ENCODE data around the gene ASCL4.

The ASCL4 gene

DNA sequence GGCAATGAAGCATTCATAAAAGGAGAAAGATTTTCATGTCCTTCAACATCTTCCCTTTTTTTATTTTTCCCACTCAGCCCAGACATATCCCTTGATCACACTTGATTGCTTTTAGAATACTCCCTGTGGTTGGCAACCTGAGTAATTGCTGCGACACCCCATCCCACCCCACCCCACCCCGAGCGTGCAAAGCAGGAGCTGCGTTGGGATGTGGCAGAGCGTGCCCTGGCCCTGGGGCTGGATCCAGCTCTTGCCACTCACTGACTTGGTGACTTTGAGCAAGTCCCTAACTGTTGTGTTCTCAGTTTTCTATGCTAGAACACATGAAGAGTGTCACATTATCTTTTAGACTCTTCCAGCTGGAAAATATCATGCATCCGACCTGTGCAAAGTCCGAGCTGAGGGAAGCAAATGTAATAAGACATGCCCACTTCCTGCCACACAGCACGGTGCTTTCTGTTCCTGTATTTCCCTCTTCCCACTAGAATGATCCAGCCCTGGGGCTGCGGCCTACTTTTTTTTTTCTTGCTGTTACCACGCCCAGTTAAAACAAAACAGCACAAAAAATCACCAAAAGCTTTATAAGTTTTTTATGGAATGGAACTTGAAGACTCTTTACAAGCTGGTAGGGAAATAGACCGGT is 4.0 kb downstream of the ASCL4 start:
- DNase-seq (ENCODE audit: low read depth in 2 of 2): no peak

DNA sequence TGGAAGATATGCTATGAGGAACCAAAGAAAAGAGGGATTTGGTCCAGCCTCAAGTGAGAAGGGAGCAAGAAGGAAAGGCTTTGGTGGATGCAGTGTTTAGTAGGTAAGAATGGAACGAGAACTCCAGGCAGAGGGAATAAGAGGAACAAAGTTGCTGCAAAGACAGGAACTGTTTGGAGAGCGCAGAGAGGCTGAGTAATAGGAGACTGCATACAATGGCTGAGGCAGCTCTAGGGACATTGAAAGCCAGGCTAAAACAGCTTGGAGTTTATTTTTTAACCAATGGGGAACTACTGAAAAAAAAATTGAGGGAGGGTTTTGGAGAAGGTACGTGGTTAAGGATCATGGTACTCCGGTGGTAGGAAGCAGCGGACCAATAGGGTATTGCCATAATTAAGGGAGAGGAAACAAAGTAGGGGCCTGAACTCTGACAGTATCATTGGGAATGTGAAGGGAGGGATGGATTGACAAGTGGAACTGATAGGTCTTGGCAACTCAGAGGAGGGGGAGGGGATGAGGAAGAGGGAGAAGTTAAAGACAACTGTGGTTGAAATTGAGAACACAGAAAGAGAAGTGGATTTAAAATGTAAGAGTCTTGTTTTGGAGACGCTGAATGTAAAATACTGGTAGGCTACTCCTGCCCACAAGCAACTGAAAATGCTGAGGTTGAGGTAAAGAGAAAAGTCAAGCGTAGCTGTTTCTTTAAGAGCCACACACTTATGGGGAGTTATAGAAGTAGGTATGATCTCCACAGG is 4.8 kb downstream of the ASCL4 start:
- no peak for DNase-seq (ENCODE audit: low read depth in 2 of 2)

DNA sequence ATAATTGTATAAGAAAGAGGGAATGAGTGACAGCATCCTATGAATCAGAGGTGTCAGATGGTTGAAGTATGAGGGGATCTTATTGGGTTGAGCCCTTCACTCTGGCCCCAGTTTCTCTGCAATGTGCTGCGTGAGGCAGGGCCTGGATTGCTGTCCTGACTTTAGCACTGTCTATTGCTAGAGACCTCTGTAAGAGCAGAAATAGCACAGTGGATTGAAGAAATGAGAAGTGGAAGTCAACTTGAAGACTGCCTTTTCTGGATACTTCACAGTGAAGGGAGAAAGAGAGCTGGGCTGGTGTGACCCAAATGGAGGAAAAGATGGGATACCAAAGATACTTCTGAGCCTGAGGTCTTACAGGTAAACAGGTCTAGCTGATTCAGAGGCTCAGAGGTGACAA is 5.8 kb downstream of the ASCL4 start:
- no peak for DNase-seq (ENCODE audit: low read depth in 2 of 2)

DNA sequence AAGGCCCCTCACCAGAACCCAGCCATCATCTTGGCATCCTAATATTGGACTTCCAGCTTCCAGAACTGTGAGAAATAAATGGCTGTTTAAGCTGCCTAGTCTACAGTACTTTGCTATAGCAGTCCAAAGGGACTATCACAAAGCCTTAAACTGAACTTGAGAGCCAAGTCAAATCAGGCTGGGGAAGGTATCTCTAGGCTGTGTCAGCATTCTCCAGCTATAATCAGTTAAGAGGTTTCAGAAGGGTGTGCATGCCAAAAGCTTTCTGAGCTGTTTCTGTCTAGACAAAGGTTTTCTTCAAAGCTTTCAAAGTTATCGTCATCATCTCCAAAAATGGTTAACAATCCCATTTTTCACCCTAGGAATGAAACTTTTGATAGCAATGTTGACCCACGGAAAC is 7.6 kb downstream of the ASCL4 start:
- DNase-seq (ENCODE audit: low read depth in 2 of 2): no peak

DNA sequence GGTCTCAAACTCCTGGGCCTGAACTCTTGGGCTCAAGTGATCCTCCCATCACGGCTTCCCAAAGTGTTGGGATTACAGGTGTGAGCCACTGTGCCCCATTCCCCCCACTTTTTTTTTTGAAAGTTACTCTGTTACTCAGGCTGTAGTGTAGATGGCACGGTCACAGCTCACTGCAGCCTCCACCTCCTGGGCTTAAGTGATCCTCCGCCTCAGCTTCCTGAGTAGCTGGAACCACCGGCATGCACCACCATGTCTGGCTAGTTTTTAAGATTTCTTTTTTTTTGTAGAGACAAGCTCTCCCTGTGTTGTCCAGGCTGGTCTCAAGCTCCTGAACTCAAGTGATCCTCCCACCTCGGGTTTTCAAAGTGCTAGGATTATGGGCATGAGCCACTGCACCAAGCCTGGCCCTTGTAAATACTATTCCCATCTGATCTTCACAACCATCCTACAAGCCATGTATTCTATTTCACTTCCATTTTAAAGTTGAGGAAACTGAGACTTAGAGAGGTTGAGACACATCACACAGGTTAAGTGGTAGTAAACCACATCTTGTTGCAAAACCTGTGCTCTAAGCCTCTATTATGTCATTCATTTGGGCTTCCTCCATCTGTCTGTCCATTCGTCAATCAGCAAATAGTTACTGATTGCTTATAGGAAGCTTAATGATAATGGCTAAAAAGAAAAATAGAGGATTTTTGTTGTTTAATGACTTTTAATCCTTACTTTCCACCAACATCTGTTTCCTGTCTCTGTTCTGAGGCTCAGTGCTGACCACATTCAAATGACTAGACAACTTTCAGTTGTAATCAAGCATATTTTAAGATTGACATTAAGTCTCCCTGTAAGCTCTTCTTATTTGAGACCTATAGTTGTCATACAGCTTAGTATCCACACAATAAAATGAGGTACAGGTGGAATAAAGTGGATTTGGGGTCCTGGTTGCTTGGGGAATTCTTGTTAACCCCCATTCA is 9.2 kb downstream of the ASCL4 start:
- no peak for DNase-seq (ENCODE audit: low read depth in 2 of 2)

DNA sequence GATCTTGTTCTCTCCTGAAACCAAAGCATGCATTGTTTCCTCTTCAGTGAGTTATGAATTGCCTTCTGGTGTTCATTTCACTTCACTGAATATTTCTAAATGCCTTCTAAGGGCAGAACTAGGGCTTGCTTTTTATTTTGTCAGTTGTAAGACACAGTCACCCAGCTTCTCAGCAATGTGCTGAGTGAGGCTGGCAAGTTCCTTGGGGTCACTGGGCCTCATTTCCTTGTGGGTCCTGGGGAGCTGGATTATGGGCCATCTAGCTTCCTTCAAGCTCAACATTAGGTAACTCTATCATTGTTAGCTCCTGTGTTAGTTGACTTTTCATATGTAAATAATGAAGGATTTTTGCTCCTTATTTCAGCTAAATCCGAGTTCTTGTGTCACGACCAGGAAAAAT is 13.8 kb downstream of the ASCL4 start:
- DNase-seq (ENCODE audit: low read depth in 2 of 2): no peak

DNA sequence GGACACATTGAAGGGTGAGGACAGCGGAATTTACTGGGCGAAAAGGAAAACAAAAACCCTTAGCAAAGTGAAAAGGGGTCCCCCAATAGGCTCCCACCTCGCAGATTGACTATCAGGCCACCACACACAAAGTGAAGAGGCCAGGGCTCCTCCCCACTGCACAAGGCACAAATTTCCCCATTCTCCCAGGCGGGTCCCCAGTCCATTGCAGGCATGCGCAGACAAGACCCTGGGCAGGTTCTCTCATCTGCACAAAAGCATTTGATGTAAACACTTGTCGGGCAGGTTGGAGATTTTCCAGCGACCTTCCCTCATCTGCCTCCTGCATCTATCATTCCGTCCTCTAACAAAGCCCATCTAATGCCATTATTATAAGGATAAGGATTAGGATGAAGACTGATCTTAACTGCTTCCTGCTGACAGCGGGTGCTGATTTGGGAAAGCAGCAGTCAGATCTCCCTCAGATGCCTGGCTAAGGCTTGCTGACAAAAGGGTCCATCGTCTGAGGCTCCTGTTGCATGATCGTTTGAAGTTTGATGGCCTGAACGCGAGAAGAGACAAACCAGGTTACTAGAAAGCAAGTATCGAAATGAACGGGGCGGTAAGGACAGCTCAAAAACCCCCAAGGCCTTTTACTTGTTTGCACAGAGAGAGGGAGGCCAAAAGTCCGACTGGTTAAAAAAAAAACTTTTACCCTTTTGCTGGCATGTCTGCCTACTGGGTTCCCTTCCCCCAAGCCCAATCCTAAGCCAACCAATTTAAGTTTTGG is 14.4 kb downstream of the ASCL4 start:
- DNase-seq (ENCODE audit: low read depth in 2 of 2): no peak

DNA sequence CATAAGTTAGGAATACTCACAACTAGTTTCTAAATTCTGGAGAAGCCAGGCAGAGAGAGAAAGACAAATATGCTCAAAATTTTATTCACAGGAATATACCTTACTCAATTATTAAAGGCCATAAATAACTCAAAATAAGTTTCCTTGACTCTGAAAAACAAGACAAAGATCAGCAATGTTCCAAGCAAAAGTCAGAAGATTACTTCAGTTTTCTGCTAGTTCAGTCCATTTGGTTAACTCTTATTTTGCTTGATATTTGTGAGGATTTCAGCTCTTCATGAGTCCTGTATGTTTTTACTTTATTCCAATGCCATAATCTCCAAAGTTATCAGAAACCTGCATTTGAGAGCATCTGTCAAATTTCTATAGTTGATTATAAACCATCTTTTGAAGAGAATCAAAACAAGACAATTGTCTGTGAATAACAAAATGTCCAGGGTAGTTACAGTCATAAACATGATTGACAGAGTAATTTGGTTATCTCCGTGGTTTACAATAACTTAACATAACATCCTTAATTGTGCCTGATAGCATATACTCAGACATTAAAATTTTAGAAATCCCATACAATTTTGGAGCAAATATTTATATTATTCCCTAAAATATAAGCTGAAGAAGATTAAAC is 17.1 kb downstream of the ASCL4 start:
- DNase-seq (ENCODE audit: low read depth in 2 of 2): no peak

DNA sequence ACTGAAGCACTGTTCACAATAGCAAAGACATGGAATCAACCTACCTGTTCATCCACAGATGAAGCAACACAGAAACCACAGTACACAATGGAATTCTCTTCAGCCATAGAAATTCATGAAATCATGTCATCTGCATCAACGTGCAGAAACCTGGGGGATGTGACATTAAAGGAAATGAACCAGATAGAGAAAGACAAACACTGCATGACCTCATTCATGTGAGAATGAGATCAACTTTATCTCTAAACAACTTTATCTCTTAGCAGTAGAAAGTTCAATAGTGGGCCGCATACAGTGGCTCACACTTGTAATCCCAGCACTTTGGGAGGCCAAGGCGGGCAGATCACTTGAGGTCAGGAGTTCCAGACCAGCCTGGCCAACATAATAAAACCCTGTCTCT is 19.9 kb downstream of the ASCL4 start:
- DNase-seq (ENCODE audit: low read depth in 2 of 2): no peak

DNA sequence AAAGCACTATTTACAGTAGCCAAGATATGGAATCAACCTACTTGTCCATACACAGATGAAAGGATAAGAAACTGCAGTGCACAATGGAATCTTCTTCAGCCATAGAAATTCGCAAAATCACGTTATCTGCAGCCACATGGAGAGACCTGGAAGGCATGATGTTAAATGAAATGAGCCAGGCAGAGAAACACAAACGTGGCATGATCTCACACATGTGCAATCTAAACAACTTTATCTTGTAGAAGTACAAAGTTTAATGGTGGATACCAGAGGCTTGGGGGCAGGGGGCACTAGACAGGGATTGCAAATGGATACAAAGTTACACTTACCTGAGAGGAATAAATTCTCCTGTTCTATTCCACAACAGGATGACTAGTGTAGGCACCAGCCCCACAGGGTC is 24.1 kb downstream of the ASCL4 start:
- DNase-seq (ENCODE audit: low read depth in 2 of 2): no peak

DNA sequence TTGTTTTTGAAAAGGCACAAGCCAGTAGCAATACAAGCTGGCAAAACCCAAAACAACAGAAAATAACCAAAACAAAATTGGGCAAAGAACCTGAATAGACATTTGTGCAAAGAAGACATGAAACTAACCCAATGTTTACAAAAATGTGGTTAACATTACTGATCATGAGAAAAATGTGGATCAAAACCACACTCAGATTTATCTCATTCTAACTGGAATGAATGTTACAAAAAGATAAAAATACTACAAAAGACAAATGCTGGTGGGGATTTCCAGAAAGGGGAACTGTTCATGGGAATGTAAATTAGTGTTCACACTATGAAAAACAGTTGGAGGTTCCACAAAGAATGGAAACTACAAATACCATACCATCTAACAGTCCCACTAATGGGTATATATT is 26.6 kb downstream of the ASCL4 start:
- no peak for DNase-seq (ENCODE audit: low read depth in 2 of 2)

DNA sequence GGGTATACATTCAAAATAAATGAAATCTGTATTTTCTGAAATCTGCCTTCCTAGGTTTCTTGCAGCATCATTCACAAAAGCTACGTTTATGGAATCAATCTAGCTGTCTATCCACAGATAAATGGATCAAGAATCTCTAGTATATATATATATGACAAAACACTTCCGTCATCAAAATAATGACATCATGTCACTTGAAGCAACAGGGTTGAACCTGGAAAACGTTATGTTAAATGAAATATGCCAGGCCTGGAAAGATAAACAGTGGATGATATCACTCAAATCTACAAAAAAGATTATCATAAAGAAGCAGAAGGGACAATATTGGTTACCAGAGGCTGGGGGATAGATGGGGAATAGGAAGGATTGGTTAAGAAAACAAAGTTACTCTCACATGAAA is 28.6 kb downstream of the ASCL4 start:
- DNase-seq (ENCODE audit: low read depth in 2 of 2): no peak

DNA sequence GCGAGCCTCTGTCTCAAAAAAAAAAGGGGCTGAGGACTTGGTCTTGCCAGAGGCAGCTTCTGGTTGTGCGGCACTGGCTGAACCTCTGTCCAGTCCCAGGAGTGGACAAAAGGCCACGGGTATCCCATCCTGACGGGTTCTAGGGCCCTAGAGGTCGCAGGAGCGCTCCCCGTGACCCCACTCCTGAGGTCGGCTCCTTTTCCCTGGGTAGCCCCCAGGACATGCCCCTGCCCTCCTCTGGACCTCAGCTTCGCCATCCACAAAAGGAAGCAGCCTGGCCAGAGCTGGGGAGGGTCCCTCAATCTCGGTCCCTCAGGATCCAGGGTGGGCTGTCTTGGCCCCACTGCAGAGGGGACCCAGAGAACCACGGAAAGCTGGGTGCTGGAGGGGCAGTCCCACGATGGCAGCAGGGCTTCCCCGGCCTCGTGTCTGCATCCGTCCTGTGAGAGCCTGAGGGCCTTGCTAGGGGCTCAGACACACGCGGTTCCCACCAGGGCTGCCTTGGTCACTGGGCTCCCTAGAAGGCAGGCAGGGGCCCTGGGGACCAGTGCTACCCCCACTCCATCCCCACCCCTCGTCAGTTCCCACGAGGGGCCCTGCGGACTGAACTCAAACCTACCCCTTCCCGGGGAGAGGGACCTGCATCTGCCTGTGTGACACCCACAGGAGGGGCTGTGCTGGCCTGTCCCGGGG is 31.1 kb downstream of the ASCL4 start:
- no peak for DNase-seq (ENCODE audit: low read depth in 2 of 2)

DNA sequence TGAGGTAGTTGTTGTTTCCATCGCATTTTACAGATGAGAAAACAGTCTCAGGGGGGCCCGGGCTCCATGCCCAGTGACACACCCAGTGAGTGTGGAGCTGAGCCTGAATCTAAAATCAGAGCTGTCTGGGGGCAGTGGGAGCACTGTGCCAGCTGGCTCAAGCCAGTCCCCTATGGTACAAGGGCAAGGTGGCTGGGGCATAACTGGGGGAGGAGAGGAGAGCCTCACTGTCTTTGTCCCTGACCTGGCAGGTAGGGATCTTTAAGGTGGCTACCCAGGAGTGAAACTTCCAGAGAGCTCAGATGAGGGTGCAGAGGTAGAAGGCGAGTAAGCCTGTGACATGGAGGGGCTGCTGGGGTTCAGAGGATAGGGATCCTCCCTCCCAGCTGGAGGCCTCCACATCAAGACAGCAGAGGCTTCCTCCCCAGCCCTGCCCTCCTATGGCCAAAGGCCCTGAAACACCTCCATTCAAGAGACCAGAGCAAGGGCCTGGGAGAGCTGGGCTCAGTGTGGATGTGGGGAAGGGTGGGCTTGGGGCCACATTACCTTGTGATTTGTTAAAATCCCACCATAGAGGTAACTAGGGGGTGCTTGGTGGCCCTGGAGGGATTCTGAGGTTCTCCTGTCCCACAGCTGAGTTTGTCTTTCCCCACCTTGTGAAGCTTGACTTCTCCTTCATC is 33.1 kb downstream of the ASCL4 start:
- no peak for DNase-seq (ENCODE audit: low read depth in 2 of 2)

DNA sequence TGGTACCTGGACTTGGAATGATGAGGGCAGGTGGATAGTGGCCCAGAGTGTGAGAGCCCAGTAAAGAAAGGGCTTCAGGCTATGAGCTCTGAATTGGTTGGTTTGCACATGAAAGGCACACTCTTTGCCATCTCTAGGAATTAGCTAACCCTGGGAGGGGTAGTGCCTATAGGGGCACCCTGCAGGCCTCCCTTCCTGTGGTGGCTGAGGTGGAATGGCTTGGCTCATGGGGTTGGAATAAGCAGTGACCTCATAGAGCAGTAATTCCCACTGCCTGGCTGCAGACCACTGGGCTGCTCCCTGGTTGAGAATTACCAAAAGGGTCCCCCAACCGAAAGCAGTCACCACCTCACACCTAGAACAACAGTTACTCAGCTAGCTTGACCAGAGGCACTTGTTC is 42.7 kb downstream of the ASCL4 start:
- no peak for DNase-seq (ENCODE audit: low read depth in 2 of 2)

DNA sequence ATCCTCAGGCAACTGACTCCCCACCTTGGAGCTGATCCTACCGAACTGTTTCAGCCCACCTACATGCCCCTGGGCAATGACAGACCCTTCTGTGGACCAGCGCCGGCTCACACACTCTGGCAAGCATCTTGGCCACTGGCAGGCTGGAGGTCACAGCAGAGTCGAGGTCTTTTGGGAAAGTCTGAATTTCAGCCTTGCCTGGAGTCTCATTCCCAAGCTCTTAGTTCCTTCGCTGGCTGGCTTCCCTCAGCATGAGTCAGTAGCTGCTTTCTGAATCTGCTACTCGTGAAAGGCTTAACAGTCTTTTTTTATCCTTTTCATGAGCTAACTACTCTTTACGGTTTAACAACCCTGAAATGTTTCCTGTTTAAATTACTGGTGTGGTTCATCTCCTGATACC is 44.5 kb downstream of the ASCL4 start:
- DNase-seq (ENCODE audit: low read depth in 2 of 2): no peak

DNA sequence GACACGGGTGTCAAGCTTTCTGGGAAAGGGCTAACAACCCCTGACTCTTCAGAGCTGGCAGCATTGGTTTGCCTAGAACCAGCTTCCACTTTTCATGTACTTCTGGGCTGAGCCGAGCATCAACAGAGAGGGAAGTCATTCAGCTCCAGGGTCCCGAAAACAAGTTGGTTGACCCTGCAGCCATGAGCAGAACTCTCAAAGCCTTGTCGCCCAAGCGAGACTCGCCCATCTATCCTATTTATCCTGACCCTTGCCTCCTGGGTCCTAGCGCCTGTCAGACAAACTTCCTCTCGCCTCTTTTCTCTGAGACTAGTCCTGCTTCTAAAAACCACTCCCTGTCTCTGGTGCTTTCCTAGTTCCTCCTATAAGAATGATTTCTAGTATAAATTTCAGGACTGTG is 47.9 kb downstream of the ASCL4 start:
- no peak for DNase-seq (ENCODE audit: low read depth in 2 of 2)
